NCI-H526 (cell line): Measurements from ENCODE around the gene CDK15.
"Not testable (repeated sequence)": the region's sequence is repeated elsewhere in the genome, so short reads cannot be mapped to it uniquely, and the experiment has no call there.

Experiments
- DNase-seq, 2 experiments: peaks; one replicate each; lab custom pipeline; 2025; lab: John Stamatoyannopoulos, UW

CDK15 gene

DNA sequence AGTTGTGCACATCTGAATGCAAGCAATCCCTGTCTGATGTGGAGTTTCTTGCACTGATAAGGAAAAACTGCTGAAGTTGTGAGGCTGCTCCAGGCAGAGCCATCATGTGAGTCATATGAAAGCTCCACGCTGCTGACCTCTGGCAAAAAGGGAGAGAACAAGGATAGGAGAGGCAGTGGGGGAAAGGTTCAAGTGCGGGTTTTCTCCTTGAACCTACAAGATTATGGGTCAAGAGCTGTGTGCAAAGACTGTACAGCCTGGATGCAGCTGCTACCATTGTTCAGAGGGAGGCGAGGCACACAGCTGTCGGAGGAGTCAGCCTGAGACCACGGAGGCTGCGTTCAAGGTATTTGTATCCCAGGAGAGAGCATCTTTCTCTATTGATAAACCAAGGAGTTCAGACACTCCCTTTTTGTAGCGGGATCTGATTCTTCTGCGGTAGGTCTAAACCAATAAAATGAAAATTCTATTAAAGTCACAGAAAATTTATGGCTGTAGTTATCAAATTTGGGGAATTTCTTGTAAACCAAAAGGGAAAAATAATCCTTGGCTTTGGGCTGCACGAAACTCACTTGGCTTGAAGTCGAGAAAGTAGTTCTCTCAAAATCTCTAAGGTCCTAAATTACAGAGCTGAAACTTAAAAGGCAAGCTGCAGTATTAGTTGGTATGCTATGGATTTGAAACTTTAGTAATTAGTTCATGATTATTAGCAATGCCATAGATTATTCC is at the start of gene CDK15:
Gene CDK15 (plus strand): TSS at position 96 of the 729 bp plus-strand sequence. CDS start 128 bp downstream, at position 224.
- DNase-seq, result no peak

DNA sequence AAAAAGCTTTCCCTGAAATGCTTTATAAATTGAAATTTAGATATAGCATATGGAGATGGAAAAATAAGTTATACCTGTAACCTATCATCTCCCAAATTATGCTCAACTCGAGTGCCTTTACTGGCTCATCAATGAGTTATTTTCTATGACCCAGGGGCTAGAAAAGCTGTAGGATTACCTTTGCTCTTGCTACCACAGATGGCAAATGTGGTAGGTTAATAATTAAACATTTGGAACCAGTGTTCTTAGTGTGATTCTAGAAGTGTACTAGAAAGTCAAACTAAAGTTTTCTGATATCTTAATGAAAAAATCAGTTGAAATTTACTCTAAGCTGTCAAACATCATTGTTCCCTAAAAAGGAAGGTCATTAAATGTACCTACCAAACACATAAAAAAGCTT is 48.1 kb upstream of the CDK15 start:
- DNase-seq, result peak in 1 of 2 experiments; percentile 3

DNA sequence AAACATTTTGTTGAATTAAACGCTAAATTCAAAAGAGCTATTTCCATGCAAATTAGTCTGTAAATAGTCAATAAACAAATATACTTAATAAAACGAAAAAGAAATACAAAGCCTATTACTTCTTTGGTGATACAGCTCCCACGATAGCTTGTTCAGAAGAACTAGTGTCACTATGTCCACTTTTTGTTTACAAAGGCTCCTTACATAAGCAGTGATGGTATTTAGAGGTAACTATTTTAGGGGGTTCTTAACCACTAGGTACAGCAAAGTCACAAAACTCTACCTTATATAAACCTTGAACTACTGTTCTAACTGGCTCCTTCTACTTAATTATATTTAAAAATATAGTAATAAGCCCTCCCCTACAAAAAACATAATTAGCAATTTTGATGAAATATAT is 47.5 kb upstream of the CDK15 start:
- peak in 1 of 2 experiments; percentile 5 for DNase-seq

DNA sequence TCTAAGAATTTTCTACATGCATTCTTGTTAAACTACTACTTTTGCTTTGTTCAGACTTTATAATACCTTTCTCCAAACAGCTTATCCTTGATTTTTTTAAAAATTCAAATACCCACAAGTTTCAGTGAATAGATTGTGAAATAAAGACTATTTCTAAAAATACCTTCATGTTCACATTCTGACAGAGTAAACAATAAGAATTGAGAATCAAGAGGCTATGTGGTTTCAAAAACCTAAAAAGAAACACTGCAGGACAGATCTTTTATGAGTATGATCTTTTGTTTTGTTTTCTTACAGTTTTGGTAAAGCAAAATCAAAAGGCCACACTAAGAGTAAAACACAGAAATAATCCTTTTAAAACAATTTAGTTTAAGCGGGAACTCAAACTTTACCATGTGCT is 46.8 kb upstream of the CDK15 start:
- no peak for DNase-seq

DNA sequence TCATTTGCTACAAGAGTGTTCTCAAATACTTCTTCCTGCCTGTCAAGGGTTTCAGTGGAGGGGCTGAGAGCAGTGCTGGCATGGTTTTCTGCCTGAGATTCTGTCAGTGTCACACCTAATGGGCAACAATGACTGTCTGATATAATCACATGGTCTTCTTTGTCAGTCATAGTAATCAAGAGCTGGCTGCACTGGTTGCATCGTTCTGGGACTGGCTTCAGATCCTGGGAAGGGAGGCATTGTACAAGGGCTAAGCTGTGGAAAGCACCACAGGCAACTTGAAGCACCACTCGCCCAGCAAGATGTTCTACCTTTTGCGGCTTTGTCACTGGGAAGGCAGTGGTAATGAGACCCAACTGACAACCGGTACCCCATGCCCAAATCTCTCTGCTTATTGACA is 45.2 kb upstream of the CDK15 start:
- DNase-seq, result no peak

DNA sequence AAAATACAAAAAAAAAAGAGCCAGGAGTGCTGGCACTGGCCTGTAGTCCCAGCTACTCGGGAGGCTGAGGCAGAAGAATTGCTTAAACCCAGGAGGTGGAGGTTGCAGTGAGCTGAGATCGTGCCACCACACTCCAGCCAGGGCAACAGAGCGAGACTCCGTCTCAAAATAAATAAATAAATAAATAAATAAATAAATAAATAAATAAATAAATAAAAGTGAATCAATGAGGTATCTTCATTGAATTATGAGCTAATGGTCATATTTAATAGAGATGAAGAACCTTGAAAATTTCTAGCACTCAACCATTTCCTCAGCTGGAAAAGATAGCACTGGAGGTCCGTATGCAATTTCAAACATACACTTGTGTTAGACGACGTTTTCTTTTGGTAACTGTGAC is 41.9 kb upstream of the CDK15 start:
- not testable (repeated sequence) for DNase-seq

DNA sequence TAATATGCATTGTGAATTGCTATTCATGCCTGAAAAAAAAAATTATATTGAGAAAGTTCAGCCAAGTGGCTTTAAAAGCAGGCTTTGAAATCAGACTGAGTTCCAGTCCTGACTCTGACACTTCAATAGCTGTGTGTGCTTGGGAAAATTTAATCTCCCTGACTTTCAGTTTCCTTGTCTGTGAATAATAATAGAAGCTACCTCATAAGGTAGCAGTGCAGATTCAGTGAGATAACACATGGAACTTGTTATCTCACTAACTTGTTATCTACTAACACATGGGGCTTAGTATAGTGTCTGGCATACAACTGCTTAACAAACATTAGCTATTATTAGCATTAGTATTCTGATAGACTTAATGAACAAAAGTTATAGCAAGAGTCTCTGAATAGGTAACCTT is 40.5 kb upstream of the CDK15 start:
- DNase-seq, result no peak

DNA sequence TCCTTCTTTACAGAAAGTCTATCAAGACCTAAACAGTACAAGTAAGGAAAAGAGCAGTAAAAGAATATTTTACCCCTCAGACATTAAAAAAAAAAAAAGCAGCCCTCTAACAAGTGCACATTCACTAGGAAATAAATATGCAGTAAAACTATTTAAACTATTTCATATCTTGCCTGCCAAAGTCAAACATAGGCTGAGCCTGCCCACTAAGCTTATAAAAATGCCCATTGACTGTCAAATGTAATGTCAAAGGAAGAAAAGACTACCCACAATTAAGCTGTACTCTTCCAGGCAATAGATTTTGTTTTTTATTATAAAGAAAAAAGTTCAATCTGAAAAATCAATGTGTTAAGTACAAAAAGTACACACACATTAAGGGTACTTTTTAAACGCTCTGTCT is 37.4 kb upstream of the CDK15 start:
- no peak for DNase-seq

DNA sequence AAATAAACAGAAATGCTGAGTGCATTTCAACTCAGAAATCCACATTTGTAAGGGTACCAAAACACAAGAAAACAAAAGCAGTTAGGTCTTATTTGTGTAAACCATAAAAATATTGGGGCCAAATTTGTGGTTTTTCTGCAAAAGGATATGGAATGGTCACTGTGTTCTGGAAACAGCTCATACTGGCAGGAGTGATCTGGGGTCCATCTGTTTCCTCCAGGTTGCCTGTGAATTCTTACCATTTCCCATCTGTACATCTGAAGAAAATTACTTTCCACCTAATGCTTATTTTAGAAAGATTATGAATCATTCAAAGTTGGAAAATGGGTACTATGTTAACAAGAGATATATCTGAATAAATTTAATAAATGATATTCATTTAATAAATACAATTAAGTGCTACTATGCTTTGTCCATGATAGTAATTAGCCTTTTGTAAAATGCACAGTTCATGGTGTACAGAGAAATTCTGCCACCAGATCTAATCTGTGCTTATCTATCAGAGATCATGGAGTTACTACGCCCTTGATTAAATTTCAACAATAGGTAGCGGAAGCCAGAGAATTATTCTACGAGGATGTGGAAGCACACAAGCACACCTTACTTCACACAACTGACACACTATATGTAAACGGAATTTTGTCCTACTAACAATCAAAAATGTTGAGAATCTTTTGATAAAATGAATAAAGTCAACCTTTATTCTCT is 36.5 kb upstream of the CDK15 start:
- no peak for DNase-seq

DNA sequence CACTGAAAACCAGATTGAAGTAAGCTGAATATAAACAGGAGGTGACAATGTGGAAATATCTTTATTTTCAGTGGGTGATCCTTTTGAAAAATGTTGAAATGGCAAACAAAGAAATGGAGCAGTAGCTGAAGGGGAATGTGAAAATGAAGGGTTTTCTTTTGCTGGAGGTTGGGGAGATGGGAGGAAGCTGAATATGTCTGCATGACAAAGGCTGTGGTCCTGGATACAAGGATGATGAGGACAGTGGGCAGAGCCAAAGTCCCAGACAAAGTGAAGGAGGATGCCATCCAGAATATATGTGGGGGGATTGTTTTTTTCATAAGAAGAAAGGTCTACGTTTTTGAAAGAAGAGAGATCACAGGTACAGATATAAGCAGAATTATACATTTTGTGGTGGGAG is 32.3 kb upstream of the CDK15 start:
- no peak for DNase-seq

DNA sequence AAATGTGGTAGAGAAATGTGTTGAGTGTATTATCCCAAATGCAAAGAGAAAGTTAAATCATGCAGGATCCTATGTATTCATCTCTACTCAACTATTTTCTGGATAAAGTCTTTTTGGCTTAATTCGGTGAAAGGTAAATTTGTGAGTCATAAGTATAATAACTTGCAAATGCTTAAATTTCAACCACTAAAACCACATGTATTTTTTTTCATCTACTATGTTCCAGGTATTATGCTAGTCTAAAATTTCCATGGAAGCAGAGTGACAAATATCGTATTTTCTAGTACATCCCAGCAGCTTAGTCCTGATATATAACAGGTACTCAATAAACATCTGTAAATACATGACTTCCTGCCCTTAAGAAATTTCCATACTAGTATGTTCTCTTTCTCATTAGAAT is 31.8 kb upstream of the CDK15 start:
- no peak for DNase-seq

DNA sequence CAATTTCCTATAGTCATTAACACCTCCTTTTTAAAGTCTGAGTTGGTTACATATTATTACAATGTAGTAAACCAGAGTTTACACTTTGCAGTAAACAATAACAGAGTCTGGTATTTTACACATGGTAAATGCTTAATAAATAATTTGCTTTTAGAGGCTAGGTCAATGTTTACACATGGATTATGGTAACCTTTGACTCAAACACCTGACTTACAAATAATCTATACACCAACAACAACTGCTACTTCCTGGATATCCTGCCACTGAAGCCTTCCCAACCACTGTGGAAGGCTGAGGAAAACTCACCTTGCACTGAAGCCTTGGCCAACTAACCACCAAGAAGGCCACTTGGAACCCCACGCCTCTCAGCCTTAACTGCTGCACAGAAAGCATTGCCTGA is 31.0 kb upstream of the CDK15 start:
- DNase-seq, result no peak

DNA sequence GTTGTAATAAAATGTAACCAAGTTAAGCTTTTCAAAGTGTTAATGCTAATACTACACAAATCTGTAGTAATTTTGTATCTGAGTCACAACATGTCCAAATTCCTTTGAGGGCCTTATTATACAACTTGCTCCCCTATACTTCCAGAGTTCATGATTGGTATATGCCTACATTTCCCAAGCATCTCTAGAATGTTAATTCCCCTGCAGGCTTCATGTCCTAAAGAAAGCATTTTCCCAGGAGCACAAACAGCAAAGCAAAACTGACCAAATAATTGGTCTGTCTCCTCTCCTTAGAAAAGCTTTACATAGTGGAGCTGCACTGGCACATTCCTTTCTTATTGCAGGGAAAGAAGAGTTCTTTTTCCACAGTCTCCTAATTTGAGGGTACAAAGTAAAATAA is 29.3 kb upstream of the CDK15 start:
- no peak for DNase-seq

DNA sequence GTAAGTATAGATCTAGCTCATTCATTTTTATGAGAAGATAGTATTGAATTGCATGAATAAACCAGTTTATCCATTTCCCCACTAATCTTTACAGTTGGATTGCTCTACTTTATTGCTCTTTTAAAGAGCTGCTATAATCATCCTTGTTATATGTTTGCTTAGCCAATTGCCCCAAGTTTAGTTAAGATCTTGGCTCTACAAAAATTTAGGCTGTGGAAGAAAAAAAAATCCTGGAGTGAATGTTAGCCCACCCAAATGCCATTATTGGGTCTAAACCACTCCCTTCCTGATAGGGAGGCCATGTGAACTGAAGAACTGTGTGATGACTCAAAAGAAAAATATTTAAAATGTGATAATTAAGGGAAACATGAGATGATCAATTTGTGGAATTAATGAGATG is 28.5 kb upstream of the CDK15 start:
- DNase-seq, result no peak

DNA sequence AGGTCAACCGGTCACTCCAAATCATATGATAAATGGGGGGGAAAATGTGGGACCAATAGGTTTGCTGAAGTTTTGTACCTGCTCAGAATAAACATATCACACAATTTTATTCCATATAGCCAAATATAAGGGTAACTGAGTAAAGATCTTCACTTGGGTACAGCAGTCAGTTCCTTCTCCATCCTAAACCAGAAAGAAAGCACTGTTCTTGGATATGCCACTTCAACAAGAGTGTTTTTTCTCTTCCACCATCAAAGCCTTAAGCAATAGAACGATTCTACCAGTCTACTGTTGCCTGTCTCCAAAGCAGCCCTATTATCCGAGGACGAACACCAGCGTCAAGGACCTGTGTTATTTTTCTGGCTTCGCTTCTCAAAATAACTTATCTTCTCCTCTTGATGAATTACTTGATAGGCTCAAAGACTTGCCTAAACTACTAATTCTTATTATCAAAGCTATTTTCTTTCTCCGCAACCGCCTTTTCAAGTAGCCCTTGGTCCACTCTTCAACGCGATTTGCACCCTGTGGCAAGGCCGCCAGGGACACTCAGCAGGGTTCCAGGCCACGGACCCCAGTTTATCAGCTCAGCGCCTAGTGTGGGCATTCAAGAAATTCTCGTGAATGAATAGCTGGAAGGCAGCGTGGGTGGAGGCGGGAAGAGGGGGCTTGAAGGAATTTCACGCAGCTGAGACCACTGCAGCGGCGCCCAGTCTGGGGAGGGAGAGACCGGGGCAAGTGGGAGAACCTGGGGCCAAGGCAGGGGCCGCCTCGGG is 26.2 kb upstream of the CDK15 start:
- DNase-seq, result peak; percentile 32 to 65

DNA sequence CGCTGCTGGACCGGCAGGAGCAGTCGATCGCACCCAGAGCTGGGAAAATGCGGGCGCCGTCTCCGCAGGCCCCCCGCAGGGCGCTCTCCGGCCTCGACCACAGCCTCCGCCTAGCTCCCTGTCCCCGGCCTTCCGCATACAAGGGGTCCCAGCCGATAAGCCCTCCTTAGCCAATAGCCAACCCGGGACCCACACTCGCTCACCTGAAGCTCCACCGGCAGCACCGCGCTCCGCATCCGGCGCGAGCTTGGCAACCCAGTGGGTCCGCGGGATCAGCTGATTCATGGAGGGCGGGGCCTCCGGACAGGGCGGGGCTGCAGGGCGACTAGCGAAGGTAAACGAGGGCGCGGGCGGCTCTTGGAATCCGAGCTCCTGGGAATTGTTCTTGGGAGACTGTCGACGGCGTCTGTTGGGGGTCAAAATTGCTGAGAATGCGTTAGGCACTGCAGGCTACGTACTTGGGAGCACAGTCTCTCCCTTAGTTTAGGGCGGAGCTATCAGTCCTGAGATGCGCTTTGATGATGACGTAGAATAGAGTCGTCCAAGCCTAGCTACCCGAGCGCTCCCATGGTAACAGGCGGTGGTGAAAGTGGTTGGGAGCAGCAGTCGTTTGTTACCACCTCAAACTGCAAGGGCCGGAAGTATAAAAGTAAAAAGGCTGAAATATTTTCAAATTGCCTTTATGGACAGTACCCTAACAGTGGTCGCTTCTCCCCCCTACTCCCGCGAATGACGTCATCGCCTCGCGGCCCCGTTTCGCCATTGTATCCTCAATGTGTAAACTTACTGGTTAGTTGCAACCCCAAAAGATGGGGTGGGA is 25.5 kb upstream of the CDK15 start, which contains the start of gene ALS2:
Gene ALS2 (minus strand): TSS at position 260 of the 820 bp plus-strand sequence. CDS start 12,048 bp downstream, outside the sequence.
- DNase-seq, result peak; percentile 98 to 99

DNA sequence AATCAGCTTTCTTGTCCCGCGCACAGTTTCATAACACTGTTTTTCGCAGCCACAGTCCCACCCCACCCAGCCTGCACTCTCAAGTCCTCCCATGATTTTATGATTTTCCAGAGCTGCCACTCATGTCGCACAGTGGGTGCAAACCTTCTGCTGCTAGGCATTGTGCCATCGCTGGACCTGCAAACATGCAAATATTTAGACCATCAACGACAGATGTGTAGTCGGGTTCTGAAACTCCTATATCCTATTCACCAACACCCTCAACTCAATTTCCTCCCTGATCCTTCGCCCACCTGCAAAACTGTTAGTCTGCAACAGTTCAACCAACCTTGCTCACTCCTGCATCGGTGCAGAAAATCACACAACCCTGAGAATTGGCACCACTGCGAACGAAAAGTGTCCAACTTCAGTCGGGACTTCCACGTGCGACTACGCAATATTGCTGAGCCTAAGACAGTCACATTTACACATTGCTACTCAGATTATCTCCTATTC is 24.7 kb upstream of the CDK15 start:
- peak; percentile 52 for DNase-seq

DNA sequence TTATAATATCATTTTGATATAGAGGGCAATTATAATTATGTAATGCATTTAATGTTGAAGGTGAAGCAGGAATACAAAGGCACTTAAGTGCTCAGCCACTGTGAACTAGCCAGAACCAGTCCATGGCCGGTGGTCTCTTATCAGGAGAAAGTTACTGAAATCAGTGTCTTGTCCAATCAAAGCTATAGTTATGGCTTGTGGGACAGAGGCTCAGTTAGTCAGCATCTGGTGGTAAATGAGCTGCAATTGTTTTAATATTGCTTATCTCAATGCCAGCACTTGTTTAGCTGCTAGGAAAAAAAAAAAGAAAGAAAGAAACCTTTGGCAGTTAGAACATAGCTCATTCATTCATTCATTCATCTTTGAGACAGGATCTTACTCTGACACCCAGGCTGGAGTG is 21.8 kb upstream of the CDK15 start:
- no peak for DNase-seq

DNA sequence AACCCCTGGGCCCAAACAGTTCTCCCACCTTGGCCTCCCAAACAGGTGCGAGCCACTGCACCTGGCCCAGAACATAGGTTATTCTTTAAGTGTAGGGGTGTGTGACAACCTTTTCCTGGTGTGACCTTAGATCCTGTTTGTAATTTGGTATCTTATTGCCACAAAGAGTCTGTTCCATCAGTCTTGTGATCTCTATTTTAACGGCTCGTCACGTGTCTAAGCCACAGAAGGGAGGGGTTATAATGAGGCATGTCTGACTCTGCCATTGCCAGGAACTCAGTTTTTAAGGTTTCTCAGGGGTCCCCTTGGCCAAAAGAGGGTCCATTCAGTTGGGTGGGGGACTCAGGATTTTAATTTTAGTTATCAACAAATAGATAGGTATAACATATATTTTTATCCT is 21.2 kb upstream of the CDK15 start:
- DNase-seq, result no peak

DNA sequence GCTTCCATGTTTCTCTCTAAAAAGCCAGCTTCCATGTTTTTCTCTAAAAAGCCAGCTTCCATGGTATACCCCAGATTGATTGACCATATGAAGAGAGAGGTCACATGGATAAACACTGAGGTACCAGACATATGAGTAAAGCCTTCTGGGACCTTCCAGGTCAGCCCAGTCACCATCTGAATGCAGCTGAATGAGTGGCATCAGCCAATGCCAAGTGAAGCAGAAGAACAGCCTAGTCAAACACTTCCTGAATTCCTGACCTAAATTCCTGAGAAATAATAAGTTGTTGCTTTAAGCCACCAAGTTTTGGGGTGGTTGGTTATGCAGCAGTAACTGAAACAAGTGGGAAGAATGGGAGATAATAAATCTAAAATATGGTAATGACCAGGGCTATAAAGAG is 19.9 kb upstream of the CDK15 start:
- no peak for DNase-seq

DNA sequence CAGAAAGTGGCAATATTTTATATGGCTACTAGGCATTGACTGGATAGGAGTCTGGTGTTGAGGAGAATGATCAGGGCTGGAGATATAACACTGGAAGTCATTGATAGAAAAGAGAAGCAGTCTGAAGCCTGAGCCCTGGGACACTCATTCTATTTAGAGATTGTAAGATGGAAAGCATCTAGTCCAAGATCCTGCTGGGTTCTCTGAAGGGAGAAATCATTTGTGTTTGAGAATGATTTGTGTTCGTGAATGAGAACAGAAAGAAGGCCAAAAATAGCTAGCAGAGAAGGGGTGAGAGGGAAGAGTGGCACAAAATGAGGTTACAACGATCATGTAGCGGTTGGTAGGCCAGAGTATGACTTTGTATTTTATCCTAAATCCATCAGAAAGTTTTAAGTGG is 18.0 kb upstream of the CDK15 start:
- DNase-seq, result no peak

DNA sequence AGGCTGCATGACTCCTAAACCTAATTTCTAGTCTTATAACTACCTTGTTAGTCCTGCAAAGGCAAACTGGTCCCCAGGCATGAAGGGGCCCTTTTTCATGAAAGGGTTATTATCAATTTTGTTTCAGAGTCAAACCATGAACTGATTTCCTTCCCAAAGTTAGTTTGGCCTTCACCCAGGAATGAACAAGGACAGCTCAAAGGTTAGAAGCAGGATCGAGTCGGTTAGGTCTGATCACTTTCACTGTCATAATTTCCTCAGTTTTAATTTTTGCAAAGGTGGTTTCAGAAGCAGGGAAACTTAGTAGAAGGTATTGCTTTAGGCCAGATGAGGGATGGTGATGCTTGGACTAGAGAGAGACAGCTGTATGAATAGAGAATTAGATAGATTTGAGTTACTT is 16.9 kb upstream of the CDK15 start:
- no peak for DNase-seq
